Heart left ventricle (tissue), 13 donors: ENCODE data around the gene CYB5R3.

Experiments
- POLR2A ChIP-seq, 2 donors: fragments of 450-650 bp; IDR thresholded peaks; one replicate each; pipeline ENCODE4 v1.6.1; 2017; ENCODE audit warnings: antibody characterized with exemption in 2 of 2, mild to moderate bottlenecking in 2 of 2, moderate library complexity in 2 of 2
- TF ChIP-seq, protein P1 (sequence below), 12 donors: fragments of 200-600 bp; sonication (generic) in 4 of 12; IDR thresholded peaks; one replicate each; pipeline versions ENCODE4 v1.5.0 to v1.8.0; 2018 to 2022; ENCODE audit warnings: antibody characterized with exemption in 12 of 12, mild to moderate bottlenecking in 5 of 12
- donor health status: ischemic (EF 13 %, LVEDD 7.1; RV severe dilation, severe dysfunction).
- donor health status: DM: no; HTN: yes; CAD: no.
- donor health status: DM: no; HTN: no; CAD: no.
- donor health status: ischemic (EF 25% LVEDD 6.9; RV normal size, moderate dysfunction).
- donor health status: ischemic (EF 25% LVEDD 5.7; RV mildly dilated, moderate dysfunction).
- donor health status: ischemic (EF 35%, LVEDD 5.7; RV mildly dilated, moderate dysfunction).
- donor health status: nonischemic (EF 11% LVEDD 7.7; RV severe dilation, severe dysfunction).
- donor health status: DM: yes; HTN: yes; CAD: no.
- donor health status: PGD.
- donor health status: ischemic (EF 29% LVEDD 5.4; RV normal size, mild dysfunction).
- donor health status: nonischemic (EF 23%, LVEDD 6.1; RV moderate dilation, normal function).

DNA sequence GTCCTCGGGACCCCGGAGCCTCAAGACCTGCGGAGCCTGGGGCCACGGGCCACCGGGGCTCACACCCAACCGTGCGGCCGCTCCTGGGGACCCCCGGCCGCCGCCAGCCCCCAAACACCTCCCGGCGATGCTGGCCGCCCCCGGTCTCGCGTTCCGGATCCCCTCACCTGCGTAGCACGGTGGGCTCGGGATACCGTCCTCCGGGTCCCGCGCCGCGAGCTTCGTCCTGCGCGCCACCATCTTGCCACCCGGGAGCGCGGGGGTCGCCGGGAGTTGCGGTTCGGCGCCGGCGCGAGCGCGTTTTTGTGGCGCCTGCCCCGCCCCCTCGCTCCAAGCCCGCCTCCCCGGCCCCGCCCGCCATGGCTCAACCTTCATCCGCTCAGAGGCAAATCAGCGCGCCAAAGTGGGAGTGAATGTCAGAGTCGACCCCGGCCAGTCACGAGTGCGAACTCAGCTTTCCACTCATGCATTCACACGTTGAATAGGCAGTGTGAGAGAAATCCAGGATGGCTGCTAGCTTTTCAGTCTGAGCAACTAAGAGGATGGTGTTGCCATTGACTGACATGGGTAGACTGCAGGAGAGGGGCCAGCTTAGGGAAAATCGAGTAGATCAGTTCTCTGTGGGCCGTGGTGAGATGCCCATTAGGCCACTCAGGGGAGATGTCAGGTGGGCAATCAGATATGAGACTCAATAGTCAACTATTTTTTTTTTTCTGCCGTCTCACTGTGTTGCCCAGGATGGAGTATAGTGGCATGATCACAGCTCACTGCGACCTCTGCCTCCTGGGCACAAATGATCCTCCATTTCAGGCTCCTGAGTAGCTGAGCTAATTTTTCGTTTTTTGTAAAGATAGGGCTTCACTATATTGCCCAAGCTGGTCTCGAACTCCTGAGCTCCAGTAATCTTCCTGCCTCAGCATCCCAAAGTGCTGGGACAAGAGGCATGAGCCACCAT is 67.2 kb downstream of the CYB5R3 start:
- TF ChIP-seq, protein P1, sequence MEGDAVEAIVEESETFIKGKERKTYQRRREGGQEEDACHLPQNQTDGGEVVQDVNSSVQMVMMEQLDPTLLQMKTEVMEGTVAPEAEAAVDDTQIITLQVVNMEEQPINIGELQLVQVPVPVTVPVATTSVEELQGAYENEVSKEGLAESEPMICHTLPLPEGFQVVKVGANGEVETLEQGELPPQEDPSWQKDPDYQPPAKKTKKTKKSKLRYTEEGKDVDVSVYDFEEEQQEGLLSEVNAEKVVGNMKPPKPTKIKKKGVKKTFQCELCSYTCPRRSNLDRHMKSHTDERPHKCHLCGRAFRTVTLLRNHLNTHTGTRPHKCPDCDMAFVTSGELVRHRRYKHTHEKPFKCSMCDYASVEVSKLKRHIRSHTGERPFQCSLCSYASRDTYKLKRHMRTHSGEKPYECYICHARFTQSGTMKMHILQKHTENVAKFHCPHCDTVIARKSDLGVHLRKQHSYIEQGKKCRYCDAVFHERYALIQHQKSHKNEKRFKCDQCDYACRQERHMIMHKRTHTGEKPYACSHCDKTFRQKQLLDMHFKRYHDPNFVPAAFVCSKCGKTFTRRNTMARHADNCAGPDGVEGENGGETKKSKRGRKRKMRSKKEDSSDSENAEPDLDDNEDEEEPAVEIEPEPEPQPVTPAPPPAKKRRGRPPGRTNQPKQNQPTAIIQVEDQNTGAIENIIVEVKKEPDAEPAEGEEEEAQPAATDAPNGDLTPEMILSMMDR (IDR thresholded peaks at IDR 0.05), result no peak
- TF ChIP-seq POLR2A (IDR thresholded peaks at IDR 0.05), result peak in 1 of 2 donors; percentile 61
